Measurements from ENCODE around the gene SUGP2.

GRCh38 chr19:19028526-19028925, 4.8 kb downstream of the SUGP2 start:
- TF ChIP-seq EZH2 (IDR thresholded peaks at IDR 0.05) (no peak), POLR2AphosphoS5 (IDR thresholded peaks at IDR 0.05; ENCODE audit: borderline replicate concordance, low read depth, low read length) (no peak), FOXP2 (optimal IDR thresholded peaks at IDR 0.05; ENCODE audit: control extremely low read depth, extremely low read length, insufficient read depth) (no peak)
